LNCAP (cell line): Measurements from ENCODE around the gene SLC25A33.

Experiments used
- TF ChIP-seq, protein P1 (sequence below): fragments of 450-650 bp; IDR thresholded peaks from 2 replicates; pipeline ENCODE4 v1.5.1; 2017; ENCODE audit warnings: mild to moderate bottlenecking

Gene SLC25A33

GRCh38 chr1:9534953-9535352 lies 4.3 kb upstream of the SLC25A33 start:
- TF ChIP-seq, protein P1, sequence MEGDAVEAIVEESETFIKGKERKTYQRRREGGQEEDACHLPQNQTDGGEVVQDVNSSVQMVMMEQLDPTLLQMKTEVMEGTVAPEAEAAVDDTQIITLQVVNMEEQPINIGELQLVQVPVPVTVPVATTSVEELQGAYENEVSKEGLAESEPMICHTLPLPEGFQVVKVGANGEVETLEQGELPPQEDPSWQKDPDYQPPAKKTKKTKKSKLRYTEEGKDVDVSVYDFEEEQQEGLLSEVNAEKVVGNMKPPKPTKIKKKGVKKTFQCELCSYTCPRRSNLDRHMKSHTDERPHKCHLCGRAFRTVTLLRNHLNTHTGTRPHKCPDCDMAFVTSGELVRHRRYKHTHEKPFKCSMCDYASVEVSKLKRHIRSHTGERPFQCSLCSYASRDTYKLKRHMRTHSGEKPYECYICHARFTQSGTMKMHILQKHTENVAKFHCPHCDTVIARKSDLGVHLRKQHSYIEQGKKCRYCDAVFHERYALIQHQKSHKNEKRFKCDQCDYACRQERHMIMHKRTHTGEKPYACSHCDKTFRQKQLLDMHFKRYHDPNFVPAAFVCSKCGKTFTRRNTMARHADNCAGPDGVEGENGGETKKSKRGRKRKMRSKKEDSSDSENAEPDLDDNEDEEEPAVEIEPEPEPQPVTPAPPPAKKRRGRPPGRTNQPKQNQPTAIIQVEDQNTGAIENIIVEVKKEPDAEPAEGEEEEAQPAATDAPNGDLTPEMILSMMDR, result no peak

DNA sequence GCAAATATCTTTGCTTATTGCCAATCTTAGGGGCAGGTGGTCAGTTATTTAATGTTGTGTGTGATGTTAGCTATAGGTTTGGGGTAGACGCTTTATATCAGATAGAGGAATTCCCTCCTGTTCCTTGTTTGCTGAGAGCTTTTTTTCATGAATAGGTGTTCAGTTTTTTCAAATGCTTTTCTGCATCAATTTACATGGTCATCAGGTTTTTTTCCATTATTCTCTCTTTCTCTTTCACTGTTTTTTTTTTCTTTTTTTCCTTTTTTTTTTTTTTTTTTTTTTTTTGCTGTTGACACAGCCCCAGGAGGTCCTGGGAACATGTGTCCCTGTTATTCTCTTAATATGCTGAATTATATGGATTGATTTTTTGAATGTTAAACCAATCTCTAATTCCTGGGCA lies 3.0 kb upstream of the SLC25A33 start:
- TF ChIP-seq, protein P1, result no peak

DNA sequence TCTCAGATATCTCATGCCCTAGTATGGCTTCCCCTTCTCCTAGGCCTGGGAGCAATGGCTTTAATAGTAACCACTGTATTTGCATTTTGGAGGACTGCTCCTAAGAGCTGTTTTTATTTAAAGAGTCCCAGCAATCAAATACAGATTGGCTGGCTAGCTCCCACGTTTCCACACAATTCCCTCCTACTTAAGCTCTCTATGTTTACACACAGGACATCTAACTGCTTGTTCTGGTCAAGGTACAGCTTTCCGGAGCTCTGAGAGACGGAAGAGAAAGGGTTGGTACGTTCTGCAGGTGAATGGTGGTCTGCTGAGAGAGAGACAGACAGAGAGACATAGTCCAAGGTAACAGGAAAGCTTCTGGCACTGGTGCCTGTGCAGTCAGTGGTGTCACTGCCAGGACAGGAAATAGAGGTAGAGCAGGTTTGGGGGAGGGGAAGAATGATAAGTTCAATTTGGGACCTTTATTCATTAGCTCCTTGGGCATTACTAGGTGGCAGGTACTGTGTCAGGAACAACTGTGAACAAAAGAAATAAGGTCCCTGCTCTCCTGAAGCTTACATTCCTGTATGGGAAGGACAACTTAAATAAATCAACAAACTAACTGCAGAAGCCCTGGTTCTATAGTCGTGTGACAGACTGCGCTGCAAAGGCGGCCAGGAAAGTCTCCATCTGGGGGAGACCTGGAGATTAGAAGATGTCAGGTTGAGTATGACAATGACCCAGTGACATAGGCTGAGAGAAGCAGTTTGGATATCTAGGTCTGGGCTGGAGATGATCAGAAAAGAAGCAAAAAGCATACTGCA lies 1.2 kb upstream of the SLC25A33 start:
- TF ChIP-seq, protein P1, result no peak

- TF ChIP-seq, protein P1, result no peak
Measured at GRCh38 chr1:9538669-9539164, 548 bp upstream of the SLC25A33 start.

DNA sequence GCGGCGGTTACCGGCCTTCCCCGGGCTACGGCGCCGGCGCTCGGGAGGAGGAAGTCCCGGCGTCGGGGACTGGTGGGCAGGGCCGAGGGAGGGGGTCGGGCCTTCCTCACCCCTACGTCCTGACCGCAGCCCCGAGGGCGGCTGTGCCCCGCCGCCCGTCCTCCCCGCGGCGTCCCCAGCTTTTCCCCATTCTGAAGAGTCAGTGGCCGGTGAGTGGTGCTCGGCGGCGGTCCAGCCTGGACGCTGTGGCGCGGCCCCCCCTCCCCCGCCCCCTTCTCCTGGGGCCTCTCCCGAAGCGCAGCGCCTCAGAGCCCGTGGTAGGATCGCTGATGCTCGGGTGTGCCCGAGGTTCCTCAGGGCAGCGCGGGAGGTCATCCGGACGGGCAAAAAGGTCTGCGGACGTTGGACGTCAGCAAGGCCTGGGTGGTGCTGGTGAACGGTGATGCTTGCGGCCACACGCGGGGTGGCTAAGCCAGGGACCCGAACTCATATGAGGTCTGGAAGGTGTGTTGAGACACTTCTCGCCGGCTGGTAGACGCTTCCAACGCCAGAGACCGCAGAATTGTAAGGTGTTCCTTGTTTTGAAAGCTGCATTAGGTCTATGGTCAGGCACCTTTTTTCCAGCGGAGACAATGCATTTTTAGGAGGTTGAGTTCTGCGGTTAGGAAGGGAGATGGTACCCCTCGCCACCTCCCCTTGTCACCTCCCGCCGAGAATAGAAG lies 725 bp downstream of the SLC25A33 start:
- TF ChIP-seq, protein P1, result no peak

- TF ChIP-seq, protein P1, result no peak
Measured at GRCh38 chr1:9542430-9542829, 3.2 kb downstream of the SLC25A33 start.

- TF ChIP-seq, protein P1, result no peak
Measured at GRCh38 chr1:9544926-9545325, 5.7 kb downstream of the SLC25A33 start.
